ENCODE data around the gene TGFBI. TPM values are rescaled to one million over a fixed set of nuclear protein-coding genes. Genes with fewer than 3 reads are reported as not detected.

TGFBI gene
- total RNA-seq, 1 experiment from 2014 or later = 142 TPM

DNA sequence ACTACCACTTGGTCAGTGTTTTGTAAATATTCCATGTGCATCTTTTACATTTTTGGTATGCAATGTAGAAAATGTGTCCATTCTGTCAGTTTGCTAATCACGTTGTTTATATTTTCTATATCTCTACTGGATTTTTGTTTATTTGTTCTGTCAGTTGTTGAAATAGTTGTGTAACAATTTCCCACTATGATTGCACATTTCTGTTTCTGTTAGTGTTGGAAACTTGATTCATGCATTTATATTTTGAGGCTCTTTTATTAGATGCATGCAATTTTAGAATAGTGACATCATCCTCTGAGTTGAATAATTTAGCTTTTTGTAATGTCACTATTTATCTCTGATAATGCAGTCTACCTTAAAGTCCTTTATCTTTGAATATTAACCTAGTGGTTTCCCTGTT, 48.2 kb upstream of the TGFBI start:
- no peak overlapping the region for H3K27ac Mint-ChIP-seq (ENCODE audit: unreplicated experiment)
- ChIA-PET POLR2A (no interaction called here), CTCF (no interaction called here)
- Histone ChIP-seq H3K9me3 (no peaks in the 10 kb centered on the region), H3K4me3 (ENCODE audit: low read depth, low read length) (no peak overlapping the region), H3K36me3 (ENCODE audit: control insufficient read depth, insufficient read depth, low read length) (no peaks in the 10 kb centered on the region), H3K4me1 (no peaks in the 10 kb centered on the region), H3K27me3 (replicated peaks; ENCODE audit: control insufficient read depth, insufficient read depth, low read length) (no peaks in the 10 kb centered on the region)
- TF ChIP-seq, protein P1, sequence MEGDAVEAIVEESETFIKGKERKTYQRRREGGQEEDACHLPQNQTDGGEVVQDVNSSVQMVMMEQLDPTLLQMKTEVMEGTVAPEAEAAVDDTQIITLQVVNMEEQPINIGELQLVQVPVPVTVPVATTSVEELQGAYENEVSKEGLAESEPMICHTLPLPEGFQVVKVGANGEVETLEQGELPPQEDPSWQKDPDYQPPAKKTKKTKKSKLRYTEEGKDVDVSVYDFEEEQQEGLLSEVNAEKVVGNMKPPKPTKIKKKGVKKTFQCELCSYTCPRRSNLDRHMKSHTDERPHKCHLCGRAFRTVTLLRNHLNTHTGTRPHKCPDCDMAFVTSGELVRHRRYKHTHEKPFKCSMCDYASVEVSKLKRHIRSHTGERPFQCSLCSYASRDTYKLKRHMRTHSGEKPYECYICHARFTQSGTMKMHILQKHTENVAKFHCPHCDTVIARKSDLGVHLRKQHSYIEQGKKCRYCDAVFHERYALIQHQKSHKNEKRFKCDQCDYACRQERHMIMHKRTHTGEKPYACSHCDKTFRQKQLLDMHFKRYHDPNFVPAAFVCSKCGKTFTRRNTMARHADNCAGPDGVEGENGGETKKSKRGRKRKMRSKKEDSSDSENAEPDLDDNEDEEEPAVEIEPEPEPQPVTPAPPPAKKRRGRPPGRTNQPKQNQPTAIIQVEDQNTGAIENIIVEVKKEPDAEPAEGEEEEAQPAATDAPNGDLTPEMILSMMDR (IDR thresholded peaks at IDR 0.05; ENCODE audit: insufficient read depth in 1 of 2, low read depth in 1 of 2, low read length in 1 of 2, severe bottlenecking in 1 of 2, unreplicated experiment in 1 of 2) = no peak
- no peaks in the 10 kb centered on the region for H3K4me1 Mint-ChIP-seq (ENCODE audit: low read depth, unreplicated experiment)
- no peaks in the 10 kb centered on the region for H3K27me3 Mint-ChIP-seq (ENCODE audit: insufficient read depth, unreplicated experiment)
- no TSS peak for BruUV-seq (replicated peaks)
- no peaks in the 10 kb centered on the region for H3K36me3 Mint-ChIP-seq (ENCODE audit: insufficient read depth, unreplicated experiment)
- no peak for DNase-seq
- no peaks in the 10 kb centered on the region for H3K9me3 Mint-ChIP-seq (ENCODE audit: unreplicated experiment)
- intact Hi-C loops (cut with micrococcal nuclease; ENCODE audit: unreplicated experiment) = no loop called here
- H3K4me3 Mint-ChIP-seq (ENCODE audit: unreplicated experiment) = no peak overlapping the region

DNA sequence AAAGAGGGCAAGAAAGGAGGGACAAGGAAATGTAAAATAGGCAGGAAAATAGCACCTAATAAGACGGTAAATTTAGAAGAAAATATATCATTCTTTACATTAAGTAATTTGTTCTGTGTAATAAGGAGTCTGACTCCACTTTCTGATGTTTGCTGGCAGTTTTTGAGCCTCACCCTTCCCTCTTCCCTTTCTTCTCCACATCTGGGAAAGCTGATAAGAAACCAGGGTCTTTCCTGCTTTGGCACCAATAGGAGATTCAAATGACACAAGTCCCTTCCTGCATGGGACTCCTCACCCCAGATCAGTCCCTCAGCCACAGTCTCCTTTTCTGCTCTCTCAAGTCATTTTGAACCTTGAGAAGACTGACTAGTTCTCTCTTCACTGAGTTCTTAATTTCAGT, 42.8 kb upstream of the TGFBI start:
- no TSS peak for BruUV-seq (replicated peaks)
- no peak overlapping the region for H3K4me3 ChIP-seq (ENCODE audit: low read depth, low read length)
- H3K4me1 Mint-ChIP-seq (ENCODE audit: low read depth, unreplicated experiment) = no peaks in the 10 kb centered on the region

DNA sequence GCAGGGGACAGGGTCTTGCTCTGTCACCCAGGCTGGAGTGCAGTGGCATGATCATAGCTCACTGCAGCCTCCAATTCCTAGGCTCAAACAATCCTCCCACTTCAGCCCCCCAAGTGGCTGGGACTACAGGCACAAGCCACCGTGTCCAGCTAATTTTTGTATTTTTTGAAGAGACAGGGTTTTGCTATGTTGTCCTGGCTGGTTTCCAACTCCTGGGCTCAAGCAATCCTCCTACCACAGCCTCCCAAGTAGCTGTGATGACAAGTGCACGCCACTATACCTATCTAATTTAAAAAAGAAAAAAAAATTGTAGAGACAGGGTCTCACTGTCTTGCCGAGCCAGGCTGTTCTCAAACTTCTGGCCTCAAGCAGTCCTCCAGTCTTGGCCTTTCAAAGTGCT, 42.4 kb upstream of the TGFBI start:
- TF ChIP-seq, protein P1 (IDR thresholded peaks at IDR 0.05; ENCODE audit: insufficient read depth in 1 of 2, low read depth in 1 of 2, low read length in 1 of 2, severe bottlenecking in 1 of 2, unreplicated experiment in 1 of 2) = no peak
- no peaks in the 10 kb centered on the region for H3K36me3 ChIP-seq (ENCODE audit: control insufficient read depth, insufficient read depth, low read length)
- CTCF ChIA-PET = no interaction called here
- no peak overlapping the region for H3K4me3 ChIP-seq (ENCODE audit: low read depth, low read length)
- no TSS peak for BruUV-seq (replicated peaks)
- H3K36me3 Mint-ChIP-seq (ENCODE audit: insufficient read depth, unreplicated experiment) = no peaks in the 10 kb centered on the region
- H3K27ac Mint-ChIP-seq (ENCODE audit: unreplicated experiment) = no peak overlapping the region
- no peak overlapping the region for H3K4me3 Mint-ChIP-seq (ENCODE audit: unreplicated experiment)
- H3K4me1 ChIP-seq = no peaks in the 10 kb centered on the region
- H3K9me3 Mint-ChIP-seq (ENCODE audit: unreplicated experiment) = no peaks in the 10 kb centered on the region
- intact Hi-C loops (cut with micrococcal nuclease; ENCODE audit: unreplicated experiment) = no loop called here
- H3K27me3 Mint-ChIP-seq (ENCODE audit: insufficient read depth, unreplicated experiment) = no peaks in the 10 kb centered on the region
- H3K9me3 ChIP-seq = no peaks in the 10 kb centered on the region
- no peaks in the 10 kb centered on the region for H3K27me3 ChIP-seq (replicated peaks; ENCODE audit: control insufficient read depth, insufficient read depth, low read length)
- POLR2A ChIA-PET = no interaction called here
- H3K4me1 Mint-ChIP-seq (ENCODE audit: low read depth, unreplicated experiment) = no peaks in the 10 kb centered on the region
- no peak for DNase-seq

More for the DNA sequence above, 42.8 kb upstream of the TGFBI start:
- H3K9me3 ChIP-seq = no peaks in the 10 kb centered on the region
- POLR2A ChIA-PET = no interaction called here
- no peaks in the 10 kb centered on the region for H3K4me1 ChIP-seq
- no peaks in the 10 kb centered on the region for H3K36me3 ChIP-seq (ENCODE audit: control insufficient read depth, insufficient read depth, low read length)
- DNase-seq = no peak
- Mint-ChIP-seq H3K4me3 (ENCODE audit: unreplicated experiment) (no peak overlapping the region), H3K9me3 (ENCODE audit: unreplicated experiment) (no peaks in the 10 kb centered on the region), H3K27ac (ENCODE audit: unreplicated experiment) (no peak overlapping the region), H3K36me3 (ENCODE audit: insufficient read depth, unreplicated experiment) (no peaks in the 10 kb centered on the region), H3K27me3 (ENCODE audit: insufficient read depth, unreplicated experiment) (no peaks in the 10 kb centered on the region)
- CTCF ChIA-PET = no interaction called here
- H3K27me3 ChIP-seq (replicated peaks; ENCODE audit: control insufficient read depth, insufficient read depth, low read length) = no peaks in the 10 kb centered on the region
- intact Hi-C loops (cut with micrococcal nuclease; ENCODE audit: unreplicated experiment) = no loop called here
- TF ChIP-seq, protein P1 (IDR thresholded peaks at IDR 0.05; ENCODE audit: insufficient read depth in 1 of 2, low read depth in 1 of 2, low read length in 1 of 2, severe bottlenecking in 1 of 2, unreplicated experiment in 1 of 2) = no peak
